Measurements from ENCODE around the gene ATP2C1. TPM values are rescaled to one million over a fixed set of nuclear protein-coding genes. Genes with fewer than 3 reads are reported as not detected.

The ATP2C1 gene
- total and polyA plus RNA-seq, 2 of the 13 experiments (the other 11 are each of a cell fraction or from before 2014, with no cell fraction given) = 32.4 to 37.6 TPM

DNA sequence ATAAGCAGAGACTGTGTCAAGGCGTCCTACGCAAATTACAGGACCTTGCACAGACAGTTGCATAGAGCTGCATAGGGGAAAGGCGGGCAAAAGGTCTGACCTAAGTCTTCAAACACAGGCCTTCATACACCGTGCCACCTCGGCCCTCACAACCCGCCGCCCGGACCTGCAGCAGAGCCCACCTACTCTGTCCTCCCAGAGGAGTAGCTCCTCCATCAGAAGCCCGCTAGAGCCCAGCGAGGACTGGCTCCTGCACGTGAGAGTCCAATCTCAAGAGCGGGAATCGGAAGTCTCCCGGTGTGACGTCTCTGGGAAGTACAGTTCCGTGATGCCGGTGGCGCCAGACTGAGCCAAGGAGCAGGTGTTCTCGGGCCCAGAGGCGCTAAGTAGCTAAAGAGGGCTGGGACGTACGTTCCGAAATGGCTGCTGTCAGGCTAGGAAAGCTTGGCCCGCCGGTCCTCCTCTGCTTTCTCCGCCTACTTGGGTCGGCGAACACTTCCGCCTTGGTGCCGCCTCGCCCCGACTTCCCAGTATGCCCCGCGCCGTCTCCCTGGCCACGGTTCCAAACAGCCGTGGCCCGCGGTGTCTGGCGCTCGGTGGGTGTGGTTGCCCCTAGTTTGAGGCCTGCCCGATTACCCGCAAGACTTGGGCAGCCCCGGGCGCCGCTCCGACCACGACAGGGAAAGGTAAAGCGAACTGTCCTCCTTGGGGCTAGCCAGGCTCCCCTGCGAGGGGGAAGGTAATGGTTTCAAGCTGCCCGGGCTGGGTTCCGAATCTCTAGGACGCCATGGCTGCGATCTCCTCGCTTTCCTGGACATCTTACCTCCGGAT, 132.7 kb downstream of the ATP2C1 start, which contains the start of the genes ASTE1 and NEK11 (continued):
- TF ChIP-seq SMARCE1 (IDR thresholded peaks at IDR 0.05; ENCODE audit: borderline replicate concordance) = no peak
- no peak for TF ChIP-seq TEF (CRISPR knock-in tag; IDR thresholded peaks at IDR 0.05)
- no peak for TF ChIP-seq SAFB2 (CRISPR knock-in tag; IDR thresholded peaks at IDR 0.05; ENCODE audit: borderline replicate concordance, low read depth)
- TF ChIP-seq MYNN (CRISPR knock-in tag; IDR thresholded peaks at IDR 0.05; ENCODE audit: low read depth) = no peak
- no peak for TF ChIP-seq NKX3-1 (CRISPR knock-in tag; IDR thresholded peaks at IDR 0.05)
- TF ChIP-seq FOXC1 (CRISPR knock-in tag; IDR thresholded peaks at IDR 0.05; ENCODE audit: borderline replicate concordance) = peak; percentile 58; the same call in 1 of the 2 replicates
- TF ChIP-seq ZNF577 (CRISPR knock-in tag; IDR thresholded peaks at IDR 0.05; ENCODE audit: borderline replicate concordance, low read depth) = no peak
- peak; percentile 70; the same call in 1 of the 2 replicates for TF ChIP-seq ZNF772 (CRISPR knock-in tag; IDR thresholded peaks at IDR 0.05)
- peak; percentile 64; the same call in 1 of the 2 replicates for TF ChIP-seq ZNF547 (CRISPR knock-in tag; IDR thresholded peaks at IDR 0.05)
- TF ChIP-seq ZNF205 (CRISPR knock-in tag; IDR thresholded peaks at IDR 0.05) = peak; percentile 47; the same call in 1 of the 2 replicates
- TF ChIP-seq MXD4 (CRISPR knock-in tag; IDR thresholded peaks at IDR 0.05) = peak; percentile 75
- no peak for TF ChIP-seq CHD4 (IDR thresholded peaks at IDR 0.05; ENCODE audit: borderline replicate concordance, low read length)
- no peak for TF ChIP-seq SYNCRIP (IDR thresholded peaks at IDR 0.05; ENCODE audit: insufficient read depth, low read depth, low read length)
- TF ChIP-seq PAWR (CRISPR knock-in tag; IDR thresholded peaks at IDR 0.05; ENCODE audit: borderline replicate concordance) = peak; percentile 85
- peak; percentile 71 for TF ChIP-seq AGO1 (IDR thresholded peaks at IDR 0.05; ENCODE audit: low read depth, low read length, poor library complexity, severe bottlenecking)
- TF ChIP-seq HOXA5 (CRISPR knock-in tag; IDR thresholded peaks at IDR 0.05) = peak; percentile 62; the same call in 1 of the 2 replicates
- no peak for TF ChIP-seq ARID3A (IDR thresholded peaks at IDR 0.05; ENCODE audit: low read depth, low read length)
- TF ChIP-seq CC2D1A (CRISPR knock-in tag; IDR thresholded peaks at IDR 0.05) = no peak
- no peak for TF ChIP-seq ETV6 (CRISPR knock-in tag; conservative IDR thresholded peaks at IDR 0.05)
- TF ChIP-seq, protein P1, sequence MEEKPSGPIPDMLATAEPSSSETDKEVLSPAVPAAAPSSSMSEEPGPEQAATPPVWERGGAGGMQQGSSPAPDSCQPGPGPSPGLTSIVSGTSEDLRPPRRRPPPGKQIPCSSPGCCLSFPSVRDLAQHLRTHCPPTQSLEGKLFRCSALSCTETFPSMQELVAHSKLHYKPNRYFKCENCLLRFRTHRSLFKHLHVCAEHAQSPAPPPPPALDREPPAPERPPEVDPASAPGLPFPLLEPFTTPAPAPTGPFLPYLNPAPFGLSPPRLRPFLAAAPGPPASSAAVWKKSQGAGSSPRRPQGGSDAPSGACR (CRISPR knock-in tag; IDR thresholded peaks at IDR 0.05) = no peak
- no peak for TF ChIP-seq ZNF672 (CRISPR knock-in tag; IDR thresholded peaks at IDR 0.05)
- TF ChIP-seq ZNF629 (CRISPR knock-in tag; conservative IDR thresholded peaks at IDR 0.05) = no peak
- peak; percentile 94 for TF ChIP-seq GABPB1 (CRISPR knock-in tag; IDR thresholded peaks at IDR 0.05)
- TF ChIP-seq ZNF691 (CRISPR knock-in tag; IDR thresholded peaks at IDR 0.05; ENCODE audit: borderline replicate concordance, low read depth) = peak; percentile 66; the same call in 1 of the 2 replicates
- TF ChIP-seq NFE2L1 (CRISPR knock-in tag; IDR thresholded peaks at IDR 0.05; ENCODE audit: borderline replicate concordance) = 0 out of 2 replicates have a peak, but pooled peaks have one; percentile 38
- peak; percentile 64; the same call in 1 of the 2 replicates for TF ChIP-seq CREM (IDR thresholded peaks at IDR 0.05)
- TF ChIP-seq CREM (CRISPR knock-in tag; IDR thresholded peaks at IDR 0.05) = no peak

All from HepG2 (cell line).